Heart left ventricle (tissue), 13 donors: ENCODE measurements around the gene C2CD2.

ENCODE experiments used
- CTCF ChIP-seq, 12 donors: fragments of 200-600 bp; sonication (generic) in 4 of 12; IDR thresholded peaks; one replicate each; pipeline versions ENCODE4 v1.5.0 to v1.8.0; 2018 to 2022; ENCODE audit warnings: antibody characterized with exemption in 12 of 12, mild to moderate bottlenecking in 5 of 12
- POLR2A ChIP-seq, 2 donors: fragments of 450-650 bp; IDR thresholded peaks; one replicate each; pipeline ENCODE4 v1.6.1; 2017; ENCODE audit warnings: antibody characterized with exemption in 2 of 2, mild to moderate bottlenecking in 2 of 2, moderate library complexity in 2 of 2
- donor health status: ischemic (EF 13 %, LVEDD 7.1; RV severe dilation, severe dysfunction).
- donor health status: DM: no; HTN: yes; CAD: no.
- donor health status: DM: no; HTN: no; CAD: no.
- donor health status: ischemic (EF 25% LVEDD 6.9; RV normal size, moderate dysfunction).
- donor health status: ischemic (EF 25% LVEDD 5.7; RV mildly dilated, moderate dysfunction).
- donor health status: ischemic (EF 35%, LVEDD 5.7; RV mildly dilated, moderate dysfunction).
- donor health status: nonischemic (EF 11% LVEDD 7.7; RV severe dilation, severe dysfunction).
- donor health status: DM: yes; HTN: yes; CAD: no.
- donor health status: PGD.
- donor health status: ischemic (EF 29% LVEDD 5.4; RV normal size, mild dysfunction).
- donor health status: nonischemic (EF 23%, LVEDD 6.1; RV moderate dilation, normal function).

GRCh38 chr21:41948901-41949300, 4.9 kb downstream of the C2CD2 start:
- TF ChIP-seq CTCF (IDR thresholded peaks at IDR 0.05) (no peak), POLR2A (IDR thresholded peaks at IDR 0.05) (no peak)
